GM18951 (cell line): ENCODE results near the gene SNRNP35.
"Not testable (repeated sequence)": the region's sequence is repeated elsewhere in the genome, so short reads cannot be mapped to it uniquely, and the experiment has no call there.

ENCODE experiments used
- POLR2A ChIP-seq: IDR thresholded peaks from 4 replicates; pipeline ENCODE4 v1.6.1; 2011; ENCODE audit warnings: mild to moderate bottlenecking; ENCODE audit not compliant: insufficient read length, insufficient read depth; ENCODE audit errors: extremely low read depth
- in situ Hi-C: fragments of 300-500 bp; cut with MboI; formaldehyde crosslinking; loops from one replicate; pipeline ENCODE4 v1.12.0; 2022; ENCODE audit warnings: low sequenced_read_pairs, mixed read lengths, inconsistent platforms; ENCODE audit not compliant: unreplicated experiment

SNRNP35 gene

DNA sequence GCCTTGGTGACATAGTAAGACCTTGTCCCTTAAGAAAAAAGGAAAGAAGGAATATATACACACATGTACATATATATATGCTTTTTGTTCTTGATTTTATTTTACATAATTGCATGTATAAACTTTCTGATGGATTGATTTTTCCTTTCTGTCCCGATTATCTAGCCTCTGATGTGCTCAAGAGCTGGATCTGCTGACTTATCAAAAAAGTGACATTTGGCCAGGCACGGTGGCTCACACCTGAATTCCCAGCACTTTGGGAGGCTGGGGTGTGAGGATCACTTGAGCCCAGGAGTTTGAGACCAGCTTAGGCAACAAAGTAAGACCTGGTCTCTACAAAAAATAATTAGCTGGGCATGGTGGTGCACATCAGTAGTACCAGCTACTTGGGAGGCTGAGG, 12.0 kb downstream of the SNRNP35 start:
- in situ Hi-C loops = no loop called here
- TF ChIP-seq POLR2A = no peak

- in situ Hi-C loops = no loop called here
Observed at GRCh38 chr12:123471374-123472068, 13.6 kb downstream of the SNRNP35 start.

GRCh38 chr12:123472438-123472849, 14.5 kb downstream of the SNRNP35 start:
- in situ Hi-C loops = no loop called here
- no peak for TF ChIP-seq POLR2A

More at GRCh38 chr12:123471374-123472068, 13.6 kb downstream of the SNRNP35 start:
- no peak for TF ChIP-seq POLR2A

DNA sequence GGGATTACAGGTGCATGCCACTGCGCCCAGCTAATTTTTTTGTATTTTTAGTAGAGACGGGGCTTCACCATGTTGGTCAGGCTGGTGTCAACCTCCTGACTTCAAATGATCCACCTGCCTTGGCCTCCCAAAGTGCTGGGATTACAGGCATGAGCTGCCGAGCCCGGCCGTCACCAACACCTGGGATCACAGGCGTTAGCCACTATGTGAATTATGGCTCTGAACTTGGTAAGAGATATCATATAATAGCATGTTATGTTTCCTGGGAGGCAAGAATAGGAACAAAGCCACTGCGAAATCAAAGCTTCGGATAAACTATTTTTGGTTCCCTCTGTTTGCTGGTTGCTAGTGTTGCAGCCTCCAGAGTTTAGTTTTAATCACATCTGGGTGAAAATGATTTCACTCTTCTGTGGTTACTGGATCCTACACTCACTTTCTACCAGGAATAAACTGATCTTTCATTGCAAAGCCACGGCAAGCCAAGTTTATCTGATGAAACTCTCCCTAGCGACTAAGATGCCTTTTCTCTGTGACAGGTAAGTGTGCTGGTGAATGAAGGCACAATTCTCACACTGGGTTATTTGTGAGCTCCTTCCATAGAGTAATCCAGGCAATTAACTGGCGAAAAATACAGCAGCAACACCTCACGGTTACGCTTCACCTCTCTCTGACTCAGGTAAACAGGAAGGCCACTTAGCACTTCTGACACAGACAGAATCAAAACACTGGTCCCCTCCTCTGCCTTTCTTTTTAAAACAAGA, 16.7 kb downstream of the SNRNP35 start:
- in situ Hi-C loops = no loop called here
- no peak for TF ChIP-seq POLR2A

DNA sequence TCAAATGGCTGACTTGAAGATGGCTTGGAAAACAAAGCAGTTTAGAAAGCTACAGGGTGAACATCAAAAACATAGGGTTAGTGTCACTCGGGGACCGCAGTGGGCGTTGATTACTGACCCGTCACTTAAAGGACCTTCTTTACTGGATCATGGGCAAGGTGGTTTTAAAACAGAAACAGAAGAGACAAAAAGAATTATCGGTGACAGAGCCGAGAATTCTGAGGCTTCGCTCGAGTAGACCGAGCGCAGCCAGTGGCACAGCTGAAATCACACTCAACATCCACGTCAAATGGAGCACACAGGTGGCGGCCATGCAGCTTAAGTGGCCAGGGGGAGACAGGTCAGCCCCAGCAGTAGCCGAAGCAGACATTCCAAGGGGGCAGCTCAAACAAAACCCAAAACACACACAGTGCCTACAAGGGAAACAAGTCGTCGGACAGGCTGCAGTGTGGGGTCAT, 17.3 kb downstream of the SNRNP35 start:
- TF ChIP-seq POLR2A = no peak
- in situ Hi-C loops = no loop called here

- in situ Hi-C loops = no loop called here
- no peak for TF ChIP-seq POLR2A
Observed at GRCh38 chr12:123478069-123478468, 20.1 kb downstream of the SNRNP35 start.

- no peak for TF ChIP-seq POLR2A
- in situ Hi-C loops = no loop called here
Observed at GRCh38 chr12:123478762-123479161, 20.8 kb downstream of the SNRNP35 start.

GRCh38 chr12:123479442-123480180, 21.7 kb downstream of the SNRNP35 start:
- in situ Hi-C loops = no loop called here
- TF ChIP-seq POLR2A = no peak

DNA sequence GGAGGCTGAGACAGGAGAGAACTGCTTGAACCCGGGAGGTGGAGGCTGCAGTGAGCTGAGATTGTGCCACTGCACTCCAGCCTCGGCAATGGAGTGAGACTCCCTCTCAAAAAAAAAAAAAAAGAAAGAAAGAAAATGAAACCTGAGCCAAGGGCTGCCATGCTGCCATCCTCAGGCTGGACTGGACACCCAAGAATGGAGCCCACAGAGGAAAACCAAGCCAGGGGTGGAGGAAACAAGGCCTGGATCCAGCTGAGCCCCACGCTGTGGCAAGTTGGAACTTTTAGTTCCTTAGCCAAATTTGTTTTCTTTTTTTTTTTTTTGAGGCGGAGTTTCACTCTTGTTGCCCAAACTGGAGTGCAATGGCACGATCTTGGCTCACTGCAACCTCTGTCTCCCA, 23.3 kb downstream of the SNRNP35 start:
- in situ Hi-C loops = not testable (repeated sequence)

DNA sequence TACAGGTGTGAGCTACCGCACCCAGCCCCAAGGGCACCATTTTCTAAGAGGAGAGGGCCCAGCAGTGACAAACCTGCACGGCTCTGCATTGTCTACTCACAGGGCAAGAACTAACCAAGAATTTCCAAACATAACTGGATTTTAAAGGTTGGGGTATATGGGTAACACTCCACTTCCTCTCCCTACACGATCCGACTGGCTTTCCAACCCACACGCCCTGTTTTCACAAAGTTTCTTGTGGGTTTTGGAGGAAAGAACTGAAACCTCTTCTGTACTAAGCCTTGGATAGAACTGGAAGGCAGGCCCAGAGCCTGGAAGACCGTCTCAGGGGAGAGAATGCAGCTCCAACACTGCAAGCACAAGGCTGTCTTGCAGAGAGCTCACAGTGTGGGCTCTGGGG, 24.9 kb downstream of the SNRNP35 start:
- in situ Hi-C loops = no loop called here
- TF ChIP-seq POLR2A = no peak

GRCh38 chr12:123483602-123484248, 25.8 kb downstream of the SNRNP35 start:
- no peak for TF ChIP-seq POLR2A
- in situ Hi-C loops = no loop called here

DNA sequence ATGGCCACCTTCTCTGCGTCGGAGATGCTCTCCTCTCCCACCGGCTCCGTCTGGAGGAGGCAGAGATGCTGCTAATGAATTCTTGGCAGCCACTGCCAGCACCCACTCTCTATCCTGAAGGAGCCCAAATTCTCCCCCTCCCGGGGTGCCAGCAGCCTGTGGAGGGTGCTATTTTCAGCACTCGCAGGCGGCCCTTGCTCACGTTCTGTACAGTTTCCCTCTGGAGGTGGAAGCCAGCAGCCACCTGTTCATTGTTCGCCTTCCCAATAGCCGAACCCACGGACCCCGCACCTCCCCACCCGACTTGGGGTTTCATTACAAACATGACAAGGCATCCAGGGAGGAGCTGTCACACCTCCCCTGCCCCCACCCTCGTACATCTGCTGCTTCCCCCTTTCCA, 27.8 kb downstream of the SNRNP35 start:
- no peak for TF ChIP-seq POLR2A
- in situ Hi-C loops = no loop called here

DNA sequence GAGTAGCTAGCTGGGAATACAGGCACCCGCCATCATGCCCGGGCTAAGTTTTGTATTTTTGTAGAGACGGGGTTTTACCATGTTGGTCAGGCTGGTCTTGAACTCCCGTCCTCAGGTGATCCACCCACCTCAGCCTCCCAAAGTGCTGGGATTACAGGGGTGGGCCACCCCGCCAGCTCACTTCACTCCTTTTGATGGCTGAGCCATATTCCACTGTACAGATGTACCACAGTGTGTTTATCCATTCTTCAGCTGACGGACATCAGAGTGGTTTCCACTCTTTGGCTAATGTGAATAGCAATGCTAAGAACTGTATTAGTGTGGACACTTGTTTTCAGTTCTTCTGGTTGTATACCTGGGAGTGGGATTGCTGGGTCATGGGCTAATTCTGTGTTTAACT, 29.5 kb downstream of the SNRNP35 start:
- no peak for TF ChIP-seq POLR2A
- in situ Hi-C loops = no loop called here
